Activated effector memory CD4-positive, alpha-beta T cell treated with Interleukin-2 at 50 U/mL for 16 hours (primary cell): ENCODE measurements around the gene NOVA2.

Source experiments
- DNase-seq: peaks from one replicate; pipeline ENCODE4 v3.0.0-alpha.2; 2020

NOVA2 gene

GRCh38 chr19:45959517-45960025 is 14.1 kb downstream of the NOVA2 start:
- no peak for DNase-seq

GRCh38 chr19:45958769-45959516 is 14.7 kb downstream of the NOVA2 start:
- DNase-seq: no peak

- no peak for DNase-seq
These were observed 15.3 kb downstream of the NOVA2 start for GRCh38 chr19:45958320-45958719.

- DNase-seq: no peak
These were observed 17.6 kb downstream of the NOVA2 start for GRCh38 chr19:45955905-45956608.

- no peak for DNase-seq
These were observed 19.5 kb downstream of the NOVA2 start for GRCh38 chr19:45954156-45954555.

- no peak for DNase-seq
These were observed 20.0 kb downstream of the NOVA2 start for GRCh38 chr19:45953676-45954075.

- DNase-seq: no peak
These were observed 20.8 kb downstream of the NOVA2 start for GRCh38 chr19:45952686-45953505.

- no peak for DNase-seq
These were observed 21.4 kb downstream of the NOVA2 start for GRCh38 chr19:45952341-45952685.

- DNase-seq: no peak
These were observed 25.7 kb downstream of the NOVA2 start for GRCh38 chr19:45947926-45948325.

GRCh38 chr19:45940515-45940805 is 33.2 kb downstream of the NOVA2 start:
- no peak for DNase-seq

GRCh38 chr19:45939792-45940514 is 33.7 kb downstream of the NOVA2 start:
- no peak for DNase-seq

GRCh38 chr19:45938733-45939319 is 34.8 kb downstream of the NOVA2 start:
- DNase-seq: no peak

- no peak for DNase-seq
These were observed 38.4 kb downstream of the NOVA2 start for GRCh38 chr19:45935267-45935666.

GRCh38 chr19:45934551-45935230 is 39.0 kb downstream of the NOVA2 start:
- no peak for DNase-seq

GRCh38 chr19:45933759-45934158 is 39.9 kb downstream of the NOVA2 start:
- no peak for DNase-seq

GRCh38 chr19:45931055-45931454 is 42.6 kb downstream of the NOVA2 start:
- DNase-seq: no peak

- DNase-seq: no peak
These were observed 44.4 kb downstream of the NOVA2 start for GRCh38 chr19:45929247-45929646.

GRCh38 chr19:45927565-45928261 is 46.0 kb downstream of the NOVA2 start:
- peak; percentile 76 for DNase-seq

GRCh38 chr19:45924891-45925447 is 48.7 kb downstream of the NOVA2 start:
- DNase-seq: no peak

- DNase-seq: no peak
These were observed 51.4 kb downstream of the NOVA2 start for GRCh38 chr19:45922281-45922680.

GRCh38 chr19:45920458-45920857 is 53.2 kb downstream of the NOVA2 start:
- no peak for DNase-seq
